Raji (cell line): Measurements from ENCODE around the gene PTAFR.

ENCODE experiments used
- POLR2A ChIP-seq: IDR thresholded peaks from 2 replicates; pipeline ENCODE4 v1.6.1; 2011; ENCODE audit warnings: low read depth, low read length, control low read depth; ENCODE audit not compliant: insufficient read depth

PTAFR gene

GRCh38 chr1:28176492-28177470 lies at the start of gene PTAFR:
PTAFR (minus strand) TSS chr1:28176690; CDS start chr1:28151021, 25,669 bp downstream.
- TF ChIP-seq POLR2A: peak; percentile 75

GRCh38 chr1:28213315-28213714 lies 36.8 kb upstream of the PTAFR start:
- no peak for TF ChIP-seq POLR2A

- TF ChIP-seq POLR2A: no peak
Observed at GRCh38 chr1:28209700-28210099, 33.2 kb upstream of the PTAFR start.

- no peak for TF ChIP-seq POLR2A
Observed at GRCh38 chr1:28208818-28209441, 32.4 kb upstream of the PTAFR start.

GRCh38 chr1:28205243-28205642 lies 28.8 kb upstream of the PTAFR start:
- TF ChIP-seq POLR2A: no peak

- no peak for TF ChIP-seq POLR2A
Observed at GRCh38 chr1:28200234-28200873, 23.9 kb upstream of the PTAFR start.

GRCh38 chr1:28199328-28200233 lies 23.1 kb upstream of the PTAFR start:
- no peak for TF ChIP-seq POLR2A

GRCh38 chr1:28197682-28198415 lies 21.4 kb upstream of the PTAFR start:
- no peak for TF ChIP-seq POLR2A

- no peak for TF ChIP-seq POLR2A
Observed at GRCh38 chr1:28196330-28196729, 19.8 kb upstream of the PTAFR start.

GRCh38 chr1:28195780-28196179 lies 19.3 kb upstream of the PTAFR start:
- TF ChIP-seq POLR2A: no peak

- no peak for TF ChIP-seq POLR2A
Observed at GRCh38 chr1:28194326-28195035, 18.0 kb upstream of the PTAFR start.

GRCh38 chr1:28193701-28194161 lies 17.2 kb upstream of the PTAFR start:
- no peak for TF ChIP-seq POLR2A

- no peak for TF ChIP-seq POLR2A
Observed at GRCh38 chr1:28190996-28191645, 14.6 kb upstream of the PTAFR start.
